GF-D8 (cell line): Measurements from ENCODE around the gene MEF2A.
A peak's percentile ranks its signal among the peaks of the same experiment; 100 is the strongest.
"Not testable (repeated sequence)": the region's sequence is repeated elsewhere in the genome, so short reads cannot be mapped to it uniquely, and the experiment has no call there.

Experiments used
- DNase-seq: peaks from one replicate; lab custom pipeline; 2025; lab: John Stamatoyannopoulos, UW

MEF2A gene

DNA sequence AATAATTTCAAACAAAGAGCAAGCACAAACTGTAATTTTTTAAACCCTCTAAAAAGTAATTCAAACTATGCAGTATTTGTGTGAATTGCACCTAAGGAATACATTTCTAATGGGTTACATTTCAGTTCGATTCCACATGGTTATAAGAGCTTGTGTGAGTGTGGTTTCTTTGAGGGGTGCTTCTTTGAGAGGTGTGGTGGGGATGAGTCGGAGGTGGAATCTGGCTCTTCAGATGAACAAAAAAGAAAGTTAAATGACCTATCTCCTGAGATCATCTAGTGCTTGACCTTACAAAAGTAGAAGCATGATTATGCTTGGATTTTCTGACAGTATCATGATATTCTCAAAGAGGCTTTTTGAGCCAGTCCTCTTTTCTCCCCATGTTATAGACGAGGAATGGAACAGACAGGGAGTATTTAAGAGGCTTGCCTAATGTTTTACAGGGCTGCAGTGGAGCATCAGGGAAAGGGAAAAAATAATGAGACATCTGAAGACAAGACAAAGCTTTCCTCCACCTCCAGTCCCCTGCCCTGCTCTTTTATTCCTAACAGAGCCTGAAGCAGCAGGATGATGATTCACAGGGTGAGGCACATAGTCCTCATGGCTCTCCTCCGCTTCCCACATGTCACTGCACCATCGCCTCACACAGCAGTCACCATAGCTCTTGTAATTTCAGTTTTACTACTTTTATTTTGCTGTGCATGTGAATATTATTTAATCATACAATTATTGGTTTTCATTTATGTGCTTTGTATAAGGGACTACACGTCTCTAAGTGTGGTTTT is 85.4 kb downstream of the MEF2A start:
- DNase-seq, result no peak

DNA sequence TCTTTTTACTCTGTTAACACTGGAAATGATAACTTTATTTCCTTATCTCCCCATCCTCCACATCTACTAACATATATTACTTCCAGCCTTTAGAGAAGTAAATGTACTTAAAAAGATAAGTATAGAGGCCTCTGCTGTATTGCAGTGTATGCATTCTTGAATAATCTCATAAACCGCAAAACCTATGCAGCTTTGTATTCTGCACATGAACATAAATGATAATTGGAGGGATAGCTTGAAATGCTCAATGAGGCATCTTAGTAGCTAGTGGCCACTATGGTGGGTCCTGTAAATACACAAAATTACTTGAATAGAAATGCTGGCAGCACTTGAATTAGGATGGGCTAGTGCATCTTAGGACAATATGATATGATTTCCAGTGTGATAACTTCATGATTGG is 90.4 kb downstream of the MEF2A start:
- no peak for DNase-seq

DNA sequence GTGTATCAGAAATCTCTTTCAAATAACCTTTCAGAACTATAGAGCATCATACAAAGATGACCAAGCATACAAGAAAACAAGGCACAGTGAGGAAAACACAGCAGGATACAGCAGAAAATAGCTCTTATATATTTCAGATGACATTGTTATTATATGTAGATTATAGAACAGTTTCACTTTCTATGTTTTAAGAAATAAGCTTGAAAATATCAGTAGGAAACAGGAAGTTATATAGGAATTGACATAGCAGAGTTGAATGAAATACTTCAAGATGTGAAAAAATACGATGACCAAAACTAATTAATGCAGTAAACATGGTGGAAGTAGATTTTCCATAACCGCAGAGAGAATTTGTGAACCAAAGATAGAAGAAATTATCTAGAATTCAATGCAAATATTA is 92.2 kb downstream of the MEF2A start:
- no peak for DNase-seq

DNA sequence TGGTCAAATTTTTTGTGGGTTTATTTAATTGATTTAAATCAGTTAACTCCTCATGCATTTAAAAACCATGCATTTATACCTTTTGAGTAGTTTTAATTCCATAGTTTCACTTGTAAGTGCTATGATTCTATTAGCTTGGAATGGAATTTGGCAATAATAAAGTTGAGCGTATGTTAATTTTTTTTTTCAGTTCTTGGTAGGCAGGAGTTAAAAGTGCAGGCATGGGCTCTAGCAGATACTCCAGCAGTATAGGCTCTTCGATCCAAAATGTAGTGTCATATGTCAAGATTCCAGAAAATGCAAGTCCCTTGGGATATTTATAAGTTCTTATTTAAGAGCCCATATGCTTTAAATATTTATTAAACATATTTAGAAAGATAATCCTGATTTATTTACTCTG is 97.1 kb downstream of the MEF2A start:
- DNase-seq, result no peak

DNA sequence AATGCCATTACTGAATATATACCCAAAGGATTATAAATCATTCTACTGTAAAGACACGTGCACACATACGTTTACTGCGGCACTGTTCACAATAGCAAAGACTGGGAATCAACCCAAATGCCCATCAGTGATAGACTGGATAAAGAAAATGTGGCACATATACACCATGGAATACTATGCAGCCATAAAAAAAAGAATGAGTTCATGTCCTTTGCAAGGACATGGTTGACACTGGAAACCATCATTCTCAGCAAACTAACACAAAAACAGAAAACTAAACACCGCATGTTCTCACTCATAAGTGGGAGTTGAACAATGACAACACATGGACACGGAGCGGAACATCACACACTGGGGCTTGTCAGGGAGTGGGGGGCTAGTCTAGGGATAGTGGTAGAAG is 100.3 kb downstream of the MEF2A start:
- not testable (repeated sequence) for DNase-seq

DNA sequence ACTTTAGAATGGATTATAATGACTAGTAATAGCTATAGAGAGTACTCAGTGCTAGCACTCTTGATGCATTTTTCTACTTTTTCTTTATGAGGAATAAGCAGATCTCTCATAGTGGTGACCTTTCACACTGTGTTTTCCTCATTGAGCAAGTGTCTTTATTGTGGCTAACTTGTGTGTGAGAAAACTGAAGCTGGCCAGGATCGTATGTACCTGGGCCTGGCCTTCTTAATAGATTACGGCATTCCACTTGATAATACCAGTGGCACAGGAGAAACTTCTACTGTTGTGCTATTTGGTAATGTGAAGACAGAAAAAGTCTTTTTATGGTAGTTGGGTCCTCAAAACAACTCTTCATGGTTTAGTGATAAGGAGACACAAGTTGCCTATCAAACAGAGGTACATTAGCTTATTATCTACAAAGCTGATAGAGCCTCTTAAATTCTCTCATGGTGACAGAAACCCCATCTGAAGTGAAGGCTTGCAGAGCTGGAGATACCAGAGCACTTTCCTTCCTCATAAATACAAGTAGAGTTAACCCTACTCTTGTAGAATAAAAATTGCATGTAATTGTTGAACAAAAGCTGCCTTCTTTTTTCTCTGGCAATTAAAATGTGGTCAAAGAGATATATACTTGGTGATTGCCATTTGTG is 102.9 kb downstream of the MEF2A start:
- no peak for DNase-seq

DNA sequence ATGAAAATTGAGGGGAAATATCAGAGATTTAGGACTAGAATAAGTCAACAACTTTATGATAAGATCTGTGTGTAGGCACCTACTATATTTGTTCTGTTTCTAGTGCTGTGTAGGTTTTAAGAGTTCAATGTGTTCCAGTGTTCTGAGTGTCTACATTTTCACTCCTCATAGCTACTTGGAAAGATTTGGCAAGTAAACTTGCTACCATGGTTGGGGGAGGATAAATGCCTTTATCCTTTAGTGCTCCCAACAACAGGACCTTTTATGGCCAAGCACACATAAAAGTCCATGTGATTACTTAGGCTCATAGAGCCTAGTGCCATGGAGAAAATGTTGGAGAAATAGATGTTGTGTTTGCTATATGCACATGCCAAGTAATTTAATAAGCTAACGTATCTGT is 103.5 kb downstream of the MEF2A start:
- no peak for DNase-seq

DNA sequence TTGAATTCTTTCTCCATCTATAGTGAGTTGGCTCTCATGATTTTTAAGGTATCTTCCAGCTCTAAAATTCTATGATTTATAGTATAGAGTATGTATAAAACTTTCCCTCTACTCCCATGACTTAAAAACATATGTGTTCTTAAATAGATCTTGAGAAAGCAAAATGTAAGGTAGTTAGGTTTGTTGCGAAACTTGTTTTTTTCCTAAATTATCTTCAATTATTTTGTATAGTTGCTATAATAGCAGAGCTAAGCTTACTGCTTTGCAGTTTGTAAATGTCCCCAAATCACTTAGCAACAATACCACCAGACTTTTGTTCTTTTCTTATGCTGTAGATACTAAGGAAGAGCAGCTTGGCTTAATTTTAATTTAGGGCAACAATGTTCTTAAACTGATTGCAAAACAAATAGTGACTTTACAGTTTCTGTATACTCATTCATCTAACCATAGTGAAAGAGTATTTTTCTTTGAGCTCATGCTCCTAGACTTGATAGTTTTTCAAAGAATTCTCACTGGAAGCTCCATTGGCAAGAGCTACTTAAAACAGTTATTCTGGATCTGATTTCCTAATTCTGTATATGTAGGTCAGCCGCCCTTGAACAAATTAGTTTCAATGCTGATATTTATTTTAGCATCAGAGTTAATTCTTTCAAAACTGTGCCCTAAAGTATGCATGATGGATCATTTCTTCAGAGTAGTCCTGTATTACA is 106.3 kb downstream of the MEF2A start:
- DNase-seq, result no peak

DNA sequence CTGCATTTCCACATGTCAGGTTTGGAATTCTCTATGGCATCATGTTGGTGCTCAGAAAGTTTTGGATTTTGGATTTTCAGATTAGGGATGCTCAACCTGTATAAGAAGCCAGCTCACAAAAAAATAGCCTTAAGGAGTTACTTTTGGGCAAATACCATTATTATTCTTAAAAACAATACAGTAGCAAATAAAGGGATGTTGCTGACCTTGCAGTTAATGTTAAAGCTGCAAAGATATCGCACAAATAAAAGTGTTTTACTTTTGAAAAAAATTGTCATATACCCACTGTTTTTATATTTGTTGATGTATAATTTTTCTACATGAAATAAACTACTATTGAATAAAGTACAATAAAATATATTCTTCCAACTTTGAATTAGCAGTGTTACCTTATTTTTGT is 107.3 kb downstream of the MEF2A start:
- no peak for DNase-seq

DNA sequence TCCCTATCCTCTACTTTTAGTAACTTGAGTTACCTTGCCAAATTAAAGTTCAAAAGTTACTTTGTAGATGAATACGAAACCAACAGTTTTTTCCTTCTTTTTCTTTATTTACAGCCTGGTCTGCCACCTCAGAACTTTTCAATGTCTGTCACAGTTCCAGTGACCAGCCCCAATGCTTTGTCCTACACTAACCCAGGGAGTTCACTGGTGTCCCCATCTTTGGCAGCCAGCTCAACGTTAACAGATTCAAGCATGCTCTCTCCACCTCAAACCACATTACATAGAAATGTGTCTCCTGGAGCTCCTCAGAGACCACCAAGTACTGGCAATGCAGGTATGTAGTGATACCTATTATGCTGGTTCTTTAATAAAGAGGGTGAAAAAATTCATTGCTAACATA is 108.5 kb downstream of the MEF2A start:
- no peak for DNase-seq

DNA sequence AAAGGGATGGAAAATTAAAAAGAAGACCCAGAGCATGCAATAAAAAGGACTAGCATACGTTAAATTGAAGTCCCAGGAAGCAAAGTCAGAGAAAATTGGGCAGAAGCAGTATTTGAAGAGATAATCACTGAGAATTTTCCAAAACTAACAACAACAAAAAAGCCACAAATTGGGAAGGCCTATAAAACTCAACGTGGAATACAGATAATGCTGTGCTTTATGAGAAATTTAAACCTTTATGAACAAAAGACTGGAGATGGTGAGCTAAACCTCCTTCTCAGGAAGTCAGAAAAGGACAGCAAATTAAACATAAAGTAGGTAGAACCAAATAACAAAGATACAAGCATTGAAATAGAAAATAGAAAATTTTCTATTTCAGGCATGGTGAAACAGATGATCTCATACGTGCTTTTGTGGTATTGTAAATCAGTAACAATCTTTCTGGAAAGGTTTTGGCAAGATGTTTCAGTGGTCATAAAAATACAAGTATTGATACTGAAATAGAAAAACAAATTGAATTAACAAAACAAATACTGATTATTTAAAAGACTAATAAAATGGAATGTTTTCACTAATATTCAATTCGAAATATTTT is 111.9 kb downstream of the MEF2A start:
- no peak for DNase-seq

DNA sequence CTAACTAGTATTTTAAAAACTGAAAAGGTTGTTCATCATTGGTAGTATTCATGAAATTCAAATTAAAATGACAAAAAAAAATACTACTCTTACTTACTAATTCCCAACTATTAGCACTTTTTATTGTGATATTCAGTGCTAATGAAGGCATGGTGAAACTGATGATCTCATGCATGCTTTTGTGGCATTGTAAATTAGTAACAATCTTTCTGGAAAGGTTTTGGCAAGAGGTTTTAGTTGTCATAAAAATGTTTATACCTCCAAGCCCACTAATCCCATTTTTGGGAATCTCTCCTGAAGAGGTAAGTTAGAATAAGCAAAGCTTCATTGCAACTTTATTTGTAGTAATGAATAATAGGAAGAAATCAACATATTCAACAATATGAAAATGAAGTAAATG is 114.5 kb downstream of the MEF2A start:
- DNase-seq, result no peak

DNA sequence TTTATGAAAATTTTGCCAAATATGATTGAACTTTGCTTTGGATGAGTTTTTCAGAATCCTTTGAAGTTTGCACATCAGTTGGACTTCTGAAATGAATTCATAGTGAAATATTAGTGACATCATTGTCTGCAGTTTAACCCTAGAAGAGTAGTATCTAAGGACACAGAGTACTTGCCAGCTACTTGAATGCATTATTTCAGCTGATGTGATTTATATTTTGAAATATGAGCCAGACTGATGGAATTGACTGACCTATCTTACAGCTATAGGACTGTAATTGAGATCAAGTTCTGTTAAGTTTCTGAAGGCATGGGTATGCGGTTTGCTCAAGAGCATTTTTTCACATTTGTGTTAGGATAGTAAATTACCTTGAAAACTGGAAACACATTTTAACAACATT is 116.2 kb downstream of the MEF2A start:
- no peak for DNase-seq

DNA sequence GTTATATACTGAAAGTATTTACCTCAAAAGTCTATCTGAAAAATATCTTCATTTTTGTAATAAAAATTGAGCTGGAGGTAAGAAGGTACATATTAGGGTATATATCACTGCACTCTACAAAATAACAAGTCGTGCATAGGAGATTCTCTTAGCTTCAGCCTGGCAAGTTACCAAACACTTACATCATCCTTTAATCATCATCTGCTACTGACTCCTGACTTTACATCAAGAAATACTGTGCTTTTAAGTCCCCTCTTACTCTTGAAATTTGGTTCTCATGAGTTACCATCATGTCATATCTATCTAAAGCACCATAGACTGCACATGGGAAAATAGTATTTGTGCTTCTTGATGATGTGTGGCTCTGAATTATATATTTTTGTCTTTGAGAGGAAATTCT is 116.7 kb downstream of the MEF2A start:
- DNase-seq, result no peak

DNA sequence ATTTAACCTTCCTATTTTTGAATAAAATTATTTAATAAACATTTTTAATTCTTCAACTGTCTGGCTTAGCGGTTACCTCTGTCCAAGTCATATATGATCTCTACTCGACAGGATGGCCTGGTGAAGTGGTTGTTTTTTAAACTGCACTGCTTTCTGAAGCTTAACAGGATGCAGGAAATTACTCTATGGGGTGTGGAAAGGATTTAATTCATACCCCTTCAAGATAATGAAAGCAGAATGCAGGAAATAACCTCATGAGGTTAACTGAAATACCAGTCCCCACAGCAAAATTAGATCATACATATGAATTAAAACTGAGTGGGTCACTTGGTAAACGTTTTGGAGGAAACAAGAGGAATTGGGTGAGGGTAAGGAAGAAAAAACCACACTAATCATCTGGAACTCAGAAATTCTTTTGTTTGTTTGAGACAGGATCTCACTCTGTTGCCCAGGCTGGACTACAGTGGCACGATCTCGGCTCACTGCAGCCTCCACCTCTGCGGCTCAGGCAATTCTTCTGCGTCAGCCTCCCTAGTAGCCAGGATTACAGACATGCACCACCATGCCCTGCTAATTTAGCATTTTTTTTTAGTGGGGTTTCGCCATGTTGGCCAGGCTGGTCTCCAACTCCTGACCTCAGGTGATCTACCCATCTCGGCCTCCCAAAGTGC is 117.4 kb downstream of the MEF2A start:
- no peak for DNase-seq

DNA sequence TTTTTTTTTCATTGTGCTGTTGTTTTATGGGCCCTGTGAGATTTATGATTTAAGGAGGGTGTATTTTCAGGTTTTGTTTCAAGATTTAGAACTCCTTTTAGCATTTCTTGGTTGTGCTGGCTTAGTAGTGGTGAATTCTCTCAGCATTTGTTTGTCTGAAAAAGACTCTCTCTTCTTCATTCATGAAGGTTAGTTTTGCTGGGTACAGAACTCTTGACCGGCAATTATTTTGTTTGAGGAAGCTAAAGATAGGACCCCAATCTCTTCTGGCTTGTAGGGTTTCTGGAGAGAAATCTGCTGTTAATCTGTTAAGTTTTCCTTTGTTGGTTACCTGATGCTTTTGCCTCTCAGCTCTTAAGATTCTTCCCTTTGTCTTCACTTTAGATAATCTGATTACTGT is 120.5 kb downstream of the MEF2A start:
- DNase-seq, result no peak

DNA sequence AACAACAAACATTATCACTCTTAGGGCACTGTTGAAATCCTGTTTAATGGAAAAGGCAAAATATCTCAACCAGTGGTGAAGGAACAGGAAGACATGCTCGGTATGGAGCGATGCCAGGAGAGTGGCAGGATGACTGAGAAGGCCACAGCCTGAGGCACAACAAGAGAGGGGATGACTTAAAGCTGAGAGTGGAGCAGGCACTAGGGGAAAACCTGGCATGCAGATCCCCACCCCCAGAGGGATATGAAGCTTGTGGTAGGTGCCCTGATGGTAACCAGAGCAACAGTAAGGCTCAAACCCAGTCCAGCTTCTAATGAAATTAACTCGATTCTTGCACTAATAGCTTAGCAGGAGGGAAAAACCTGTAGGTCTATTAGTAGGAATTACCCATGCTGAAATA is 127.0 kb downstream of the MEF2A start:
- no peak for DNase-seq

DNA sequence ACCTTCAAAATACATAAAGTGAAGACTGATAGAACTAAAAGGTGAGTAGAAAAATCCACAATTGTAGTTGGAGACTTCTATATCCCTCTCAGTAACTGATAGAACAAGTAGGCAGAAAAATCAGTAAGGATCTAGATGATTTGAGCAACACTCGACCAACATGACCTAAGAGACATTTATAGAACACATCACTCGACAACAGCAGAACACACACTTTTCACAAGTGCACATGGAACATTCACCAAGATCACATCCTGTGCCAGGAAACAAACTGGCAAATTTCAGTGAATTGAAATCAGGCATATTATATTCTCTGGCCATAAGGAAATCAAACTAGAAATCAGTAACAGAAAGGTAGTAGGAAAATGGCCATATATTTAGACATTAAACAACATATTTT is 130.3 kb downstream of the MEF2A start:
- DNase-seq, result no peak

DNA sequence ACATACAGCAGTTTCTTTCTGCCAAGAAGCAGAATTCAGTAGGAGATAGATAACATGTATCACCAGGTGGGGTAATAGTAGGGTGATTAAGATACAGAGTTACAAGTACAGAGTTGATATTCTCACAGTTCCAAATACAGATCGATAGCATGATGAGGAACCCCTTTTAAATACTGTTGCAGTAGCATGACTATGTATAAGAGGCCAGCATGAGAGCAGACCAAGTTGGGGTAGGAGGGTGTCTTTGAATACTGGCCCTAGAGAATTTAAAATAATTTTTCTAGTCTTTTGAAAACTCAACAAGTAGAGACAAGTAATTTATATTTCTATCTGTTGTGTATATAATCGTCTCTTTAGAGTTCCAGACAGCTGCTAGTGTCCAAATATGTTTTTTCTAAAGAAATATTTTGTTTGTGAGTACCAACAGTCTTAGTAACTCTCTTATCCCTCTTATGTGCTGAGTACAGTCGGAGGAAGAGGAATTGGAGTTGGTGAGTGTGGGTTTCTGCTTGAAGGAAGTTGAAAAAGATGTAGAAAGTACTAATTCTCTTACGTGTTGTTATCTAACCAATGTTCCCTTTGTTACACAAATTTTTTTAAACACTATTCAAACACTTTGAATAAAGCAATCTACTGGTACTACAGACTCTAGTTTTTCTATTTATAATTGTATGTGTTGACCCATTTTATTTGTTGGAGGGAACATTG is 137.3 kb downstream of the MEF2A start:
- no peak for DNase-seq

DNA sequence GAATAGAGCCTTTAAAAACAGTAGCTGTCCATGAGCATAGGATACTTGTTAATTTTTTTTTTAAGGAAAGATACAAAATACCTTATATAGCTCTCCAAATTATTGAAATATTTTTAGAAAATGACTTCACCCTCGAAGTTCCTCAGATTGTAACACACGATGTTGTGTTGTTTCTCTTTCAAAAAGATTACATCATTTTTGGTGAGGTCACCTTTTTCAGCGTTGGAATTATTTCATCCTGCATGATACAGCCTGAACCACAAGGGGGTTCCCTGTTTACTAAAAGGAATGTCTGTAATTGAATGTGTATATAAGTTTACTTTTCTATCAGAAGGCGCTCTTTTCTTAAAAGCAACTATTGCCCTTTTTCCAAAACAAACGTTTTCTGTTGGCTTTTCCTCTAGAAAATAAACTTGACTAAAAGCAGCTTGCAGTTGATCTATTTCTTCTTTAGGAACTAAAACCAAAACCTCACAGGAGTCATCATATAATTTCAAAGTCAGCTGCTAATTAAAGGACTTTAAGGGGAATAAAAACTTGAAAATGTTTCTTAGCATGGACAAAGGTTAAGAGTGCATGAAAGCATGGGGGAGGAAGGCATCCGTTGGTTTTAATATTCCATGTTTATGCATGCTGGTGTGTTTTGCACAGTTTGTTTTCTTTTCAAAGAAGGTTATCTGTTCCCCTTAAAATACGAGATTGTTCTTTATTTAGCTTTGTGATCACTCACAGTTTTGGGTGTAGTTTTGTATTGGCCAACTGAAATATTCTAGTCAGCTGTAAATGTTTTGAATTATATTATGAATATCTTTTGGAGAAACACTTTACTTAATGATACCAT is 138.0 kb downstream of the MEF2A start:
- peak; percentile 12 for DNase-seq

DNA sequence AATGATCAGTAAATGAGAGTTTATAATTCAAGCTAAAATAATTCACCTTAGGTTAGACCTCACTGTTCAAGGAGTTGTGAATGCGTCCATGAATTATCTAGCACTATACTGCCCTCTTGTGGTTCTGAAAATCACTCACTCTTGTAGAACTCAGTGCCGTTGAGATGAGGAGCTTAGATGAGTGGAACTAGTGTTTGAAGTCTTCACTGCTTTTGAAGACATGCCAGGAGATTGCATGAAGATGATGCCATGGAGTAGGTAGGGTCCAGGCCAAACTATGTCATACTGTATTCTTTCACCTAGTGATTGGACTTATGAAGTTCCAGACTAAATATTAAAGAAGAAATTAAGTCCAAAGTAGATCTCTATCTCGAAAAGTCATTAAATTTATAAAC is 138.7 kb downstream of the MEF2A start:
- DNase-seq, result peak; percentile 30
